Right ventricle myocardium superior (tissue), 1 donor: ENCODE measurements around the gene LRRC43. TPM values are rescaled to one million over a fixed set of nuclear protein-coding genes. Genes with fewer than 3 reads are reported as not detected.

Experiments used
- ATAC-seq: fragments of 200-7000 bp; cut with Tn5 transposase; one replicate; pipeline ENCODE4 v1.9.1; 2020; ENCODE audit warnings: mild to moderate bottlenecking; ENCODE audit not compliant: poor library complexity
- DNase-seq: peaks from one replicate; pipeline ENCODE4 v3.0.0-alpha.2; 2020
- intact Hi-C: fragments of 100-400 bp; cut with DNase I; formaldehyde crosslinking; loops from one replicate; pipeline ENCODE4 v1.11.2; 2022
- total RNA-seq: library from RNA; stranded (reverse); fragmentation: NEBNext Ultra II Directional; extraction: Animal tissue kit (Norgen Biotek cat#: 25700); gene quantifications from one replicate; pipeline ENCODE4 v1.2.1, GENCODE V29; 2021
- donor health status: DM: no; HTN: yes; CAD: no; lungs with severe emphysema.

Gene LRRC43
- total RNA-seq, 1 donor from 2014 or later: 0.81 TPM

DNA sequence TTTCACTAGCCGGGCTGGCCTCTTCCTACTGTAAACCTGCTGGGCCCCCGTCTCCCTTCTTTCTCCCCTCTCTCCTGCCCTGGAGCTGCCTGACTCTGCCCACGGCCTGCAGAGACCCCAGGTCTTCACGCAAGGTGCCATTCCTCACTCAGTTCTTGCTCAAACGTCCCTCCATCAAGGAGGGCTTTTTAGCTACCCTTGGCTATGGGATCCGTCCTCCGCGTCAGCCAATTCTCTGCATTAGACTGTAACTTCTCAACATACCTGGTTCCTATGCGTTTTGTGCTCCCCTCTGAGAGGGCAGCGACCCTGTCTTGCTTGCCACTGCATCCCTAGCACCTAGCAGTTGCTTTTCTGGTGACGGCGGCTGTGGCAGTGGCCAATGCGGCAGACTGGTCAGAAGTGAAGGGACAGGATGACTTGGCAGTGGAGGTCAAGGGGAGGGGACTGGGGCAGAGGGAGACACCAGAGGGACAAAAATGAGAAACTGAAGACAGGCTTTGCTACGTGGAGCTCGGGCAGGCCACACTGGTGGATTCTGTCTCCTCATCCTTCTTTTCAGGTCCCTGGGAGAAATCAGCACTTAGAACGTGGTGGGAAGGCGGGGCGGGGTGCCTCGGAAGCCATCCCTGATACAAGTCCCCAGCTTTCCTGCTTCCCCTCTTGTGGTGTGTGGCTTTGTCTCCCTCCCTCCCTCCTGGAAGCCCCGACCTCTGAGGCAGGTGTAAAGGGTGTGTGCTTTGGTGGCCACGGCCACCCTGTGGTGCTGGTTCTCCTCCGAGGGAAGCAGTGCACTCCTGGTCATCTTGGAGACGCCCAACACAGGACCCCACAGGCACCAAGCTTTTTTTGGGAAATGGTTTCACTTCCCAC is 22.4 kb downstream of the LRRC43 start:
- ATAC-seq (no peak), DNase-seq (no peak)
- intact Hi-C loops: no loop called here

DNA sequence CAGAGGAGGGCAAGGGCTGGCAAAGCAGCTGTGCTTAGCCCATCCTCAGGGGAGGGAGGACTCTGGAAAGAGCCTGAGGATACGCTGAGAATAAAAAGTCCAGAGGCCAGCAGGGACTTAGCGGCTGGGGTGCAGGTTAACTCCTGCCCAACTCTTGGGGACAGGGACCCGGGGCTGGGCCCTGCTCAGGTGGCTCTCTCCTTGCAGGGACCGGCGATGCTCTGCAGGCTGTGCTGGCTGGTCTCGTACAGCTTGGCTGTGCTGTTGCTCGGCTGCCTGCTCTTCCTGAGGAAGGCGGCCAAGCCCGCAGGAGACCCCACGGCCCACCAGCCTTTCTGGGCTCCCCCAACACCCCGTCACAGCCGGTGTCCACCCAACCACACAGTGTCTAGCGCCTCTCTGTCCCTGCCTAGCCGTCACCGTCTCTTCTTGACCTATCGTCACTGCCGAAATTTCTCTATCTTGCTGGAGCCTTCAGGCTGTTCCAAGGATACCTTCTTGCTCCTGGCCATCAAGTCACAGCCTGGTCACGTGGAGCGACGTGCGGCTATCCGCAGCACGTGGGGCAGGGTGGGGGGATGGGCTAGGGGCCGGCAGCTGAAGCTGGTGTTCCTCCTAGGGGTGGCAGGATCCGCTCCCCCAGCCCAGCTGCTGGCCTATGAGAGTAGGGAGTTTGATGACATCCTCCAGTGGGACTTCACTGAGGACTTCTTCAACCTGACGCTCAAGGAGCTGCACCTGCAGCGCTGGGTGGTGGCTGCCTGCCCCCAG is 23.4 kb downstream of the LRRC43 start:
- intact Hi-C loops: no loop called here
- no peak for ATAC-seq
- no peak for DNase-seq

DNA sequence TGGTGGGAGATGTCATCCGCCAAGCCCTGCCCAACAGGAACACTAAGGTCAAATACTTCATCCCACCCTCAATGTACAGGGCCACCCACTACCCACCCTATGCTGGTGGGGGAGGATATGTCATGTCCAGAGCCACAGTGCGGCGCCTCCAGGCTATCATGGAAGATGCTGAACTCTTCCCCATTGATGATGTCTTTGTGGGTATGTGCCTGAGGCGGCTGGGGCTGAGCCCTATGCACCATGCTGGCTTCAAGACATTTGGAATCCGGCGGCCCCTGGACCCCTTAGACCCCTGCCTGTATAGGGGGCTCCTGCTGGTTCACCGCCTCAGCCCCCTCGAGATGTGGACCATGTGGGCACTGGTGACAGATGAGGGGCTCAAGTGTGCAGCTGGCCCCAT is 24.1 kb downstream of the LRRC43 start:
- intact Hi-C loops: no loop called here
- no peak for ATAC-seq
- DNase-seq: no peak

DNA sequence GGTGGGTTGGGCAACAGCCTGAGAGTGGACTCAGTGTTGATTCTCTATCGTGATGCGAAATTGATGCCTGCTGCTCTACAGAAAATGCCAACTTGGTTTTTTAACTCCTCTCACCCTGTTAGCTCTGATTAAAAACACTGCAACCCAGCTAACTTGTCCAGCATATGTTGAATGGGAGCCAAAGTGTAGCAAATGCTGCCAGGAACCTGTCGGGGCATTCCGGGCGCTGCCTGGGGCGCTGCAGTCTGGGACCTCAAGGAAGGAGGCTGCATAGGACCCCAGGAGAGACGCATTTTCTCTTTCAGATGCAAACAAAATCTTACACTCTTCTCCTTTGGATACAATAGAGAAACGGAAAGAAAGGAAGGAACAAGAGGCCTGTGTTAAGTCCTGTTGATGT is 24.5 kb downstream of the LRRC43 start:
- intact Hi-C loops: no loop called here
- no peak for DNase-seq
- ATAC-seq: no peak

DNA sequence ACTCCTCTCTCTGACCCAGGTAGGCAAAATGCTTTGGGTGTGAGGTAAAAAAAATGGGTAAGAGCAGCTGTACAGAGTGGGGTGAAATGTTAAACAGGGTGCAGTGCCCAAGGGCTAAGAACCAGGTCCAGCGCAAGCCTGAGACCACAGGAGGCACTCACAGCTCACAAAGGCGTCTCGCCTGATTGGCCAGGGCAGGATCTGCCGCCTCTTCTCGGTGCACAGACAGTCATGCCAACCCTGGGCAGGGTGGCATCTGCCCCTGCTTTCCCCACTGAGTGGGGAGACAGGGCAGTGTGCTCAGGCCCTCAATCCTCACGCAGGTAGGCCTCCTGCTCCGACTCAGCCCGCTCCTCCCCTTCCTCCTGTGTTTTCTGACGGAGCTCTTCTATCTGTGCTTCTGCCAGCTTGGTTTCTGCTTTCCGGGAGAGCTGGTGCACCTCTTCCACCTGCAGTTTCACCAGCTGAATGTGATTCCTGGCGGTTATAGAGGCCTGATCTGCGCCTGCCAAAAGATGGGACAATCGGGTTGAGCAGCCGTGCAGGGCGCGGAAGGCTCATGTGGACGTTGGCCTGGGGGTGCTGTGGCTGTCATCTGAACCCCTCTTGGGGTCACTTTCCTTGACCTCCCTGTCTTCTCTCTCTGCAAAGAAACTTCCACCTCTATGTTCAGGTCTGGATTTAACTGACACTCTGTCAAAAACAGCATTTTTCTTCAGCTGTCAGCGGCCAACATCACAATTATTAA is 25.3 kb downstream of the LRRC43 start:
- DNase-seq (no peak), ATAC-seq (no peak)
- intact Hi-C loops: no loop called here

DNA sequence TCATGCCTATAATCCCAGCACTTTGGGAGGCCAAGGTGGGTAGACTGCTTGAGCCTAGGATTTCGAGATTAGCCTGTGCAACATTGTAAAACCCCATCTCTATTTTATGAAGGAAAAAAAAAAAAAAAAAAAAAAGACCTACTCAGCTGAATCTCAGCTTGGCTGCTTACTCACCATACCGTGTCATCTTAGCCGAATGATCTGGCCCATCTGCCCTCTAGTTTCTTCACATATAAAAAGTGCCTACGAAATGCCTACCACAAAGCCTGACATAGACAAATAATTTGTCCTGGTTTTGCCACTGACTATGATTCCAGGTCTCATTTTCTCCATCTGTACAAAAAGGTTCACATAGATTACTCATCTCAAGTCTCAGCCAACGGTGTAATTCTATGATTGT is 32.8 kb downstream of the LRRC43 start:
- intact Hi-C loops: no loop called here
- DNase-seq: no peak
- no peak for ATAC-seq

DNA sequence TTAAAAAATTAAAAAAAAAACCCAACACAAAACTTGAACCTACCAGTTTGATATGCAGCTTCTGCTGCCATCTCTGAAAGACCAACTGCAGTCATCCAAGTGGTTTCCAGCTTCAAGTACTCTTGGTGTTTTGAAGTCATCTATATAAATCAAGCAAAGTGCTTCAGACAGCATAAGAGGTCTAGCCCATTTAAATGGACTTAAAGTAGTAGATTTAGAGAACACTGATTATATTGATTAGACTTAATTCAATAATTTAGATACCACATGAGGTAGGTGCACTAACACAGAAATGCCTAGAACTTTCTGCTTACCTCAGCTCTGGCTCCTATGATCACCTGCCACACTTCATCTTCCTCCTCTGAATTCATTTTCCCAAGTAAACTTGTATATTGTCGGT is 33.5 kb downstream of the LRRC43 start:
- DNase-seq (no peak), ATAC-seq (no peak)
- intact Hi-C loops: no loop called here

DNA sequence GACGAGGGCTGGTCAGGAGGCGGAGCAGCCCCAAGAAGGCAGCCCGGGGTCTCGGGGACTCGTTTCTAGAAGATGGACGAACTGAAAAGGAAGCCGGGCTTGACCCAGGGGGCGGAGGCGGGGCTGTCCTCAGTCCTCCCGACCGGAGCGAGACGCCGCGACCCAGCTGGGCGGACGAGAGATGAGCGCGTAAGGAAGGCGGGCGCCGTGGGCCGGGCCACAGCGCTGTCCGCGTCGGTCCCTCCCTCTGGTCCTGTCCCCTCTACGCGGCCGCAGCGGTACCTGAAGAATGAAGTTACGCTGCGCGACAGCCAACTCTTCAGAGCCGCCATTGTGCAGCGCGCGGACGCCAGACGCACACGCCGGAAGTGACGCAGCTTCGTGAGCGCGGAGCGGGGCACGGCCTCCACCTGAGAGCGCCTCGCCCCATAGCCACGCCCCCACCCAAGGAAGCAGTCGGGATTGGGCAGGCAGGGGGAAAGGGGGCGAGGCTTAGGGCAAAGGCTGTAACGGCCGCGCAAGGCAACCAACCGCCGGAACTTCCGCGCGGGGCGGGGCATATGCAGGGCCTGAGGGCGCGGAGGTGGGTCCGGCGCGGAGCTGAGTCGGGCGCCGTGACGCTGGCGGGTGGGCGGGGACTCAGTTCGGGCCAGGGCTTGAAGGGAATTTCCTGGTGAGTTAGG is 42.9 kb downstream of the LRRC43 start, which contains the start of gene DIABLO:
Gene DIABLO, minus strand, starts transcription at position 370 of the 683 bp plus-strand sequence. Its CDS starts 38 bp downstream, at position 332.
- peak; percentile 100 for DNase-seq
- peak; percentile 97 for ATAC-seq
- intact Hi-C loops: no loop called here

DNA sequence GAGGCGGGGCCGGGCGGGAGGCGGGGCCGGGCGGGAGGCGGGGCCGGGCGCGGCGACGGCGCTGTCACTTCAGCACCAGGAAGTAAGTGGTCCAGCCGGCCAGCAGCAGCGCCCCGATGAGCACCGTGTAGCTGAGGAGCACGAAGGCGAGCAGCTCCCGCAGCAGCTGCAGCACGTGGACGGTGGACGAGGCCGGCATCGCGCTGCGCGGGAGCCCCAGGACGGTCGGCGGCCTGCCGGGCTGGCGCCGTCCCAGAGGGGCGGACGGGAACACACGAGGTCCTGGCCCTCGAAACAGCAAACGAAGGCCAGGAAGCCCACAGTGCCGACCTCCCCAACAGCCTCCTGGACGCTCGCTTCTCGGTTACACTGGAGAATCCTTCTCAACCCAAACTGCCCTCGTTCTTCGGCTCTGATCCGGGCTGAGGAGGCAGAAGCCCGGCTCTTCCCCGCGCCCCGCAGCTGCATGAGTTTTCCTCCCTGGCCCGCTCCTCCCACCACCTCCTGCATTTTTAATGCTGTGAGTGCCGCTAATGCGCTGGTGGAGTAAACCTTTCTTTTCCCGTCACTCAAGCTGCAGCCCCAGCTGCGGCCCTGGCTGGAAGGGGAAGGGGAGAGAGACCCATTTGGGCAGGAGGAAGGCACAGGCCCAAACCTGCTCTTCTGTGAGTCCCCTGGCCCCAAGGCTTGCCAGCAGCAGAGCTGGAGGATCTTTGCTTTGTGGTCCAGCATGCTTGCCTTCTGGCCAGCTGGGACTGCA is 43.6 kb downstream of the LRRC43 start:
- DNase-seq (no peak), ATAC-seq (no peak)
- intact Hi-C loops: no loop called here

DNA sequence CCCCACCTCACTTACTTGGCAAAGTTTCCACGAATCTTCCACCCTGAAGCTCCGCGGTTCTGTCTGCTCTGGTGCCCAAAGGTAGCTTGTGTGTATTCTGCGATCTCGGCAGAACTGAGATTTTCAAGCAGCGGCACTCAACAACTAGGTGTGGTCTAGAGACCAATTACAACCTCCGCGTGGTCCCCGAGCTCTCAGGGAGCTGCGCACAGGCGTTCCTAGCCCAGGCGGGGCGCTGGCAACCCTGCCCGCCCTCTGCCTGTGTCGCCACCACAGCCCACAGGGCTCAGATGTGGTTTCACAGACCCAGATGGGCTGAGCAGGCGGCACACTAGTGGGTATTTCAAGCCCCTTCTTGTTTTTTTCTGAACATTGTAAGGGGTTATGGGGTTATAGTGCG is 44.4 kb downstream of the LRRC43 start:
- DNase-seq: no peak
- intact Hi-C loops: no loop called here
- no peak for ATAC-seq

DNA sequence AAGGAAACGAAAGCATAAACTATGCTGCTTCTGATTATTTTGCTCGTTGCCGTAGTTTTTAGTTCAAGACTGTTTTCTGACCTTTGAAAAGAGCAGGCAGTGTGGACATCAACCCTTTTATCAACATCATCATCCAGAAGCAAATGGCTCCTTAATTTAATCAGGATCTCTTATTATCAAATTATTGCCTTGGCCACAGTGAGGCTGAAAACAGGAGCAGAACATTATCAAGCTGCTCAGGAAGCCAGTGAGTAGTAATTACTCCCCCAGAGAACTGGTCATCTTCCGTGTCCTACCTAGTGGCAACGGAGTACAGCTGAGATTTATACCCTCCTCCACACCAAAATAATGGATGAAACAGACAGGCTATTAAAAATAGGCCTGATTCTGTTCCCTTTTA is 45.2 kb downstream of the LRRC43 start:
- DNase-seq: no peak
- no peak for ATAC-seq
- intact Hi-C loops: no loop called here

DNA sequence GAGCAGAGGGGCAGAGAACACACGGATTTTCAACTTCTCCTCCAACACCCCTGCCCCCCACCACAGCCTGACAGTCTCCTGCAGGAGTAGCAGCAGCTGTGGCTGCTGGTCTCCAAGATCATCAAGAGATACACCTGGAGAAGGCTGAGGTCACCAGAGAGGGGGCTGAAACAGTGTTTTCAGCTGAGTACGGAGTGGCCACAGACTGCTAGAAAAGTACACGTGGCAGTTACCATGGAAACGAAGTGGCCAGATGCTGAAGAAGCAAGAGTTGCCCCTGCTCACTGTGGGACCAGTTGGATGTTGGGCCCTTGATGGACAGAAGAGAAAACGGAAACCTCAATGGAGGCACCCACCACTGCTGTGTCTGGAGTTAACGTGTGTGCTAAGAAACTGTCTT is 47.9 kb downstream of the LRRC43 start:
- ATAC-seq (no peak), DNase-seq (no peak)
- intact Hi-C loops: no loop called here

DNA sequence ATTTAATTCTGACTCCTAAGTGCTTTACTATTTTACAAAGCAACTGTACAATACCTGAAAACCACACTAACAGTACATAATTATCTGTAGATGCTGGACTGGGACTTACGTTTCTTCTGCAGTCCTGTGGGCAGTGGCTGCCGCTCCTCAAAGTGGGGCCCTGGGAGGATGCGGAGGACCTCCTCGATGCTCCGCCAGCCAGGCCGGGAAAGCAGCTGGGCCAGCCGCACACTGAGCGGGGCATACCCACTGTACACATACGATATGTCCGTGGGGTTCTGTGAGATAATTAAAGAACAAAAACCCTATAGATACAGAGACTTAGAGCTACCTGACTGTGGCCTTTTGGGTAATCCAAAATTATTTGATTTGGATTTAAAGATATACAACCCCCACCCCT is 49.8 kb downstream of the LRRC43 start:
- intact Hi-C loops: no loop called here
- DNase-seq (no peak), ATAC-seq (no peak)

DNA sequence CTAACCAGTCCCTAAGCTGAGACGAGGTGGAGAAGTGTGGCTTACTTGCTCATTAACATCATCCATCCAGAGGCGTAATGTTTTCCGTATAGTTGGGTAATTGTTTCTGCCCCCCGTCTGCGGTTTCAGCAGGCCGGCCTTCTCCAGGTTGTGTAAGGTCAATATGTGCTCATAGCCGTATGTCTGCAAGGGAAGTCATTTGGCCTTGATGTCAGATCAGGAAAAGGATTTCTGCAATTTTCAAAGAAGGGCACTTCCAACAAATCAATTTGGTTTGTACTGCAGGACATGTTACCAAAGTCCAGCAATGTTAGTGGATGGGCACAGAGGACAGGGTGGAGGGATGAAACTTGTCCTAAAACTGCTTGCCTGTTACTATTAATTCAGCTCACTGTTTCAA is 52.8 kb downstream of the LRRC43 start:
- DNase-seq (no peak), ATAC-seq (no peak)
- intact Hi-C loops: no loop called here

DNA sequence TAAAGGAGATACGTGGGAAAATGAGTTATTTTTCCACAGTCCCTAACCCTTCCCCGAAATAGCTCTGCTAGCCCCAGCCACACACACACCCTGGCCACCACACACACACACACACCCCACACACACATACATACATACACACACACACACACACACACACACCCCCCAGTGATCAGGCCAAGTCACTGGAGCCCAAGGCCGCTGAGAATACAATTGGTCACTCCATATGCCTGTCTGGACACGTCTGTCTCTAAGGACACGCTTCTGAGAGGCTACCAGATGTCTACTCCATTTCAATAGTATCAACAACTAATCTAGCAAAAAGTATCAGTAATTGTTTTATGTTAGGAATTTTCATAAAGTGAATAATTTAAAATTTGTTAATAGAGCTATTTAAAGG is 55.9 kb downstream of the LRRC43 start:
- ATAC-seq (no peak), DNase-seq (no peak)
- intact Hi-C loops: no loop called here

DNA sequence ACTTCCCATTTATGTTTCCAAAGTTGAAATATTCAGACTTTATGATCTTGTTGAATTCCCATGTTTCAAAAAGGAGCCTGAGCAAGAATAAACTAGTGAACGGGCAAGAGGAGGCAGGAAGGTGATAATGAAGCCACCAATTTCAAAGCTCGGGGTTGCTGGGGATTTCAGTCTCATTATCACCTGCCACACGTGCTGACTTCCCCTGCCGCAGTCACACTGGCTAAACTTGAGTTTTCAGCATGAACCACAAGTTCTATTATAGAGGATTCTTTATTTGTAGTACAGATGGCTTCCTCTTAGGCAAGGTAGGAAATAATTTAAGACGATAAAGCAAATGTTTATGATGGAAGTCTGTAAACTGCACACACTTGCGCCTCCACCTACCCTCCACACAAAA is 61.0 kb downstream of the LRRC43 start:
- ATAC-seq (no peak), DNase-seq (no peak)
- intact Hi-C loops: no loop called here

DNA sequence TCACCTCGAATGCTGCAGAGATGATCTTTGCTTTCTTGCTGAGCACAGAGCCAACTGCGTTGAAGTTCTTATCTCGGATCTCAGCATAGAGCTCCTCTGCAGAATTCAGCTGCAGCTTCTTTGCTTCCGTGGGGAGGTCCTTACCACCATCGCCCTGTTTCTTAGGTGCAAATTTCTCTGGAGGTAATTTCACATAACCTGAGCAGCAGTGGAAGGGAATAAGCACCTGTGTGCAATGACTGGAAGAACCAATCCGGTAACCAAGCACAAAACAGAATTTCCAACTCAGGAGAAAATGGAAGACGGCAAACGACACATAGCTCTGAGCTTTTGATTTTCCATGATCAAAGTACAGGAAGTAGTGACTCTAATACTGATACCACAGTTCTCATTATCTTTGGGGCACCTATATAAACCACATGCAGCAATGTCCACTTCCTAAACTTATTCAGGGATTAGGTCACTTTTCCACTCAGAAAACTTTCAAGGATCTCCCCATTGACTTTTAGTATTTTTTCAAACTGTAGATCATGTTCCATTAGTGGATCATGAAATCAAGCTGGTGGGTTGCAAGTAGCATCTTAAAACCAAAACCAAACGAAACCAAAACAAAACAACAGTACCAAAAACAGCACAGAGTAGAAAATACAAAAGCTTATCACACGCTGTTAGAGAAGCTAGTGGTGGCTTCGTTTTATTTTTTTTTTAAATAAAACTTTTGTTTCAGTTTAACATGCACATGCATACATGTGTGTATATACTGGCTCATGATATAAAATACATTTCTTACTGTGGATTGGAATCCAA is 61.8 kb downstream of the LRRC43 start:
- intact Hi-C loops: no loop called here
- ATAC-seq (no peak), DNase-seq (no peak)
